NCI-H2029 treated with DMSO at 0.1 percent for 48 hours (cell line): ENCODE measurements around the gene MYO7A.

Experiments
- DNase-seq: peaks from one replicate; lab custom pipeline; 2025; lab: John Stamatoyannopoulos, UW

MYO7A gene

DNA sequence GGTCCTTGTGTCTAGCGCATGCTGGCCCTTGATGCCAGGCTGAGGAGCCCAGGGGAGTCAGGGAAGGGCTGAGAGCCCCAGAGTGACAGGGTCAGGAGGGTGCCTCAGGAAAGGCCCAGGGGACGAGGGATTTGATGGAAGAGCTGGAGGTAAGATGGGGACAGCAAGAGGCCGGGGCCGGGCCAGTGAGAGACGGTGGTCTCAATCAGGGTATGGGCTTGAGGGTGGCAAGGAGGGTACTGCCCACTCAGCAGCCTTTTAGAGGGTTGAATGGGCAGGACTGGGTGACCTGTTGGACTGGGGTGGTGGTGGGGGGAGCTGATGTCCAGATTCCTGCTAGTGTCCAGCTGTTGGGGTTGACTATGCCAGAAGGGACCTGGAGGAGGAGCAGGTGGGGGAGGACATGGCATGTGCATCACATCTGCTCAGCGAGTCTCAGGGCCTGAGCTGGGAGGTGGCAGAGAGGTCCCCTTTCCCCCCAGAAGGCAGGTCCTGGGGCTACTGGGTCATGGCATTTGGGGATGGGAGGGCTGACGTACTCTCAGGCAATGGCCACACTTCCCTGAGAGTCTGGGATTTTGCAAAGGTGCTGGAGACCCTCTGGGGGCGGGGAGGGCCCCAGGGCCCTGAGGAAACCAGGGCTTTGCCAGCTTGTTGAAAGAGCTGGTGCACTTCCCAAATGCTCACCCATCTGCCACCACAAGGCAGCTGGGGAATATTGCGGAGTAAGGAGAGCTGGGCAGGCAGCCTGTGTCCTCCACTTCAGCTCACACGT, 18.4 kb downstream of the MYO7A start:
- DNase-seq, result no peak

DNA sequence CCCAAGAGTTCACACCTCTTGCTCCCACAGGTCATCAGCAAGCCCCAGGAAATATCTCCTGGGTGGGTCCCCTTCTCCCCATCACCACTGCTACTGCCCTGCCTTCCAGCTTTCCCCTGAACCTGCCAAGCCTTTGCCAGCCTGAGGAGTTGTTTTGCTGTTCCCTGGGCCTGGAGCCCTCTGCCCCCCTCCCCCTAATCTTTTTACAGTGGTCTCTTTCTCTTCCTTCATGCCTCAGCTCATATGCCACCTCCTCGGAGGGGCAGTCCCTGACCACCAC, 18.9 kb downstream of the MYO7A start:
- no peak for DNase-seq

DNA sequence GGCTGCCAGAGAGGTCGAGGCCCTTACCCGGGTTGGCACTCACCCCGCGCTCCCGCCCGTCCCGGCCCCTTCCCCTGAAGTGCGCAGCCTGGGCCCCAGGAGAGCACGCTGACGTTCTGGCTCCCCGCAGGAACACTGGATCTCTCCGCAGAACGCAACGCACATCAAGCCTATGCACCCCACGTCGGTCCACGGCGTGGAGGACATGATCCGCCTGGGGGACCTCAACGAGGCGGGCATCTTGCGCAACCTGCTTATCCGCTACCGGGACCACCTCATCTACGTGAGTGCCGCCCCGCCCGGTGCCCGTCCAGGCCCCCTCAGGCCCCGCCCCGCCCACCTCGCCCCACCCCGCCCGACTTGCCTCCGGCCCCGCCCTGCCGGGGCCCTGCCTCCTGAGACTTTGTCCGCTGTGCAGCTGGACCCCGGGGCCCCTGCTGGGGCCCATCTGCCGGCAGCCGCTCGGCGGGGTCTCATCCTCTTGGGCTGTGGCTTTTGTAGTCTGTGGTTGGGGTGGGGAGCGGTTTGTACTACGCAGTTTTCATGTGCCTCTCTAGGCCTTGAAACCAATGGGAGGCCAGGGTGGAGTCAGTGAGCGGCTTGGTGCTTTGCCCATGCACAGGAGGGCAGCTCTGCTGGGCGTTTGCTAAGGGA, 19.7 kb downstream of the MYO7A start:
- no peak for DNase-seq

DNA sequence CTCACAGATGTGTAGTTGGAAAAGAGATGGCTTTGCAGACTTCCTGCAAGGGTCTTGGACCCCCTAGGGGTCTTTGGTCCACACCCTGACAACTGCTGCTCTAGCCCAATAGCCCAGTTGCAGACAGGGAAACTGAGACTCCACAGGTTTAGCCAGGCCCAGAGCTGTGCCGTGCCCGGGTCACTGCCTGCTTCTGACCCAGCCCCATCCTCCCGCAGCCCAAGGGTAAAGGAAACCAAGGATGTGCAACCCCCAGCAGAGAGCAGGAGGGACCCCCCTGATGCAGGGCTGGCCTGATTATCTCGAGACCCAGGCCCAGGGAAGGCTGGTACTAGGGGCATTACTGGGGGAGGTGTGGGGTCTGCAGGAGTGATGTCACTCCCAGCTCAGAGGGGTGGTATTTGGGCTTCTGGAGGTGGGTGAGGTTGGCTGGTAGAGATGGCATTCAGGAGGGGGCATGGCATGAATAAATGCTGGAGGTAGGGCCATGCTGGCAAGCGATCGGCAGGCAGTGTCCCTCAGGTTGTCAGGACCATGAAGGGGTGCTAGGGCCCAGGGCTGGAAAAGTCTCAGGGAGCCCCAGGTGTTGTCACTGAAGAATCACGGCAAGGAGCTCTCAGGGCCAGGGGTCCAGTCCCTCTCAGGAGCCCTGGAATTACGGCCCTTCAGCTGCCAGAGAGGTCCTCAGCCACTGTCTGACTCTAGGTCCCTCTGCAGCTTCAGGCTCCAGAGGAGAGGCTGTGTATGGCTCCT, 21.1 kb downstream of the MYO7A start:
- no peak for DNase-seq

DNA sequence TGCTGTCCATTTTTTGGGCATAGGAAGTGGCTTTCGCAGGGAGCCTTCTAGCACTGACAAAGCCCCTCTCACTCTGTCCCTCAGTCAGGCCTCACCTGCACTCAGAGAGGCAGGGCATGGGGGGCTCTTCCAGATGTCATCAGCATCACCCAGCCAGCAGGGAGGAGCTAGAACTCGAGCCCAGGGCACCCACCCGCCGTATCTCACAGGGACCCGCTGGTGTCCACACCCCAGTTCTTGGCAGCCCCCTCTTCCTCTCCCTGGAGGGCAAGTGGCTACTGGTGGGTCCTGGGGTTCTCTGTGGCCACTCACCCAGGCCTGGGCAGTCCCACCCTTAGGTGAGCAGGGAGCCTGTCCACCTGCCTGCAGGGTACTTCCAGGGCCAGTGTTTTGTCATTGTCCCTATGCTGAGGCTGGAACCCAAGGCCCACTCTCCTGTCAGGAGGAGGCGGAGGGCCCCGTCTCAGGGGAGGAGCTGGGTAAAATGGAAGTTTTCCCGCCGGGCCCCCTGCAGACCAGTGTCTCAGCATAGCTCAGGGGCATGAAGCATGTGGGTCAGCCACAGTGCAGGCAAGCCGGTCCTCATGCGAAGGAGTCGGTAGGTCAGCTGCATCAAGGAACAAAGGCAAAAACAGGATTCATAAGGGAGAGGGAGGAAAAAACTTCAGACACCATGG, 21.8 kb downstream of the MYO7A start:
- DNase-seq, result no peak

DNA sequence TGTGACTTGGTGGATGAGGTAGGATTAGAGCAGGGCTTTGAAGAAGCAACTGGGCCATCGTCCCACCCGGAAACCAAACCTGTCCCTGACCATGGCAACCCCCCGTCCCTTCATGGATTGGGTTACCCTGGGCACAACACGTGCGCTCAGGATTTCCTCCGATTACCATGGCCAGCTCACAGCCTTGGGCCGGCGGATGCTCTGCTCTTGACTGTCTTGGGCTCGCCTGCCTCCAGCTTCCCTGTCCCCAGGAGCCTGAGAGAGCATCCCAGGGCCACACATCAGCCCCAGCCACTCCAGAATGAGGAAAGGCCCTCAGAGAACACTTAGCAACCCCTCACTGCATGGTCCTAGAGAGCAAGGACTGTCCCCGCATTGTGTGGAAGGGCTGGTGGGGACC, 22.8 kb downstream of the MYO7A start:
- no peak for DNase-seq

DNA sequence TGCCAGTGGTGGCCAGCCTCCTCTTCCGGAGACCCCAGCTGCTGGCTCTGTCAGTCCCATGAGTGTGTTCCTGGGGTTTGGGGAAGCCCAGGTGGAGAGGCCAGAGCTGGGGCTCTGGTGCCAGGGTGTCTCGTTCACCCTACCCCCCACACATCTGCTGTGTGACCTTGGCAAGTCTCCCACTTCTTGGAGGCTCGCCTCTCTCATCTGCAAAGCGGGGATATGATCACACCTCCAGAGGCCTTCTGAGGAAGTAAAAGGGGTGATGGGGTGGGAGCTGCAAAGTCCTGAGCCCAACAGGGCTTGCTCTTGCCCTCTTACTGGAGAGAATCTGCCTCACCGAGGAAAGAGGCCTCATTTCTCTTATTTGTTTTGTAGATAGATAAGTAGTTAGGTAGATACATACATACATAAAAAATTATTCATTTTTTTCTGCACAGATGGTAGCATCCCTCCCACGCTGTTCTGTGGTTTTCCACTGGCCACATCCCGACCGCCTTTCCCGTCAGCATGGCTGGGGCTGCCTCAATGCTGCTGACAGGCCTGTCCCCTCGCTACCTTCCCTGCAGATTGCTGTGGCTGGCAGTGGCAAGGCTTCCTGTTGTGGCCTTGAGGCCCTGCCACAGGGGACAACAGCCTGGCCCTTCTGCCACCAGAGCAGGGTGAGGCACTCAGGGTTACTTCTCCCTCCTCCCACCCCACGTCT, 23.9 kb downstream of the MYO7A start:
- no peak for DNase-seq

DNA sequence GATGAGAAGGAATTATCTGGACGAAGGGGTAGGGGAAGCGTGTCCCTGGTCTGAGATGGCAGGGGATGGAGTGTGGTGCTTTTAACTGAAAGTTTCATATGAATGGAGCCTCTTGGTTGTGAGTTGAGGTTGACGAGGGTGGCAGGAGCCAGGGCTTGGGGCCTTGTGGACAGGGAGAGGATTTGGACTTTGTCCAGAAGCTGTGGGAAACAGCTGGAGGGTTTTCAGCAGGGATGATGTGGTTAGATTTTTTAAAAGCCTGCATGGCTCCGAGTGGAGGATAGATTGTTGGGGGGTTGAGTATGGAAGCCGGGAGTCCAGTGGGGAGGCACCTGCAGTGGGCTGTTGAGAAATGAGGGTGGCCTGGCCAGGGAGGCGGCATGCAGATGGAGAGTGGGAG, 24.8 kb downstream of the MYO7A start:
- DNase-seq, result no peak

DNA sequence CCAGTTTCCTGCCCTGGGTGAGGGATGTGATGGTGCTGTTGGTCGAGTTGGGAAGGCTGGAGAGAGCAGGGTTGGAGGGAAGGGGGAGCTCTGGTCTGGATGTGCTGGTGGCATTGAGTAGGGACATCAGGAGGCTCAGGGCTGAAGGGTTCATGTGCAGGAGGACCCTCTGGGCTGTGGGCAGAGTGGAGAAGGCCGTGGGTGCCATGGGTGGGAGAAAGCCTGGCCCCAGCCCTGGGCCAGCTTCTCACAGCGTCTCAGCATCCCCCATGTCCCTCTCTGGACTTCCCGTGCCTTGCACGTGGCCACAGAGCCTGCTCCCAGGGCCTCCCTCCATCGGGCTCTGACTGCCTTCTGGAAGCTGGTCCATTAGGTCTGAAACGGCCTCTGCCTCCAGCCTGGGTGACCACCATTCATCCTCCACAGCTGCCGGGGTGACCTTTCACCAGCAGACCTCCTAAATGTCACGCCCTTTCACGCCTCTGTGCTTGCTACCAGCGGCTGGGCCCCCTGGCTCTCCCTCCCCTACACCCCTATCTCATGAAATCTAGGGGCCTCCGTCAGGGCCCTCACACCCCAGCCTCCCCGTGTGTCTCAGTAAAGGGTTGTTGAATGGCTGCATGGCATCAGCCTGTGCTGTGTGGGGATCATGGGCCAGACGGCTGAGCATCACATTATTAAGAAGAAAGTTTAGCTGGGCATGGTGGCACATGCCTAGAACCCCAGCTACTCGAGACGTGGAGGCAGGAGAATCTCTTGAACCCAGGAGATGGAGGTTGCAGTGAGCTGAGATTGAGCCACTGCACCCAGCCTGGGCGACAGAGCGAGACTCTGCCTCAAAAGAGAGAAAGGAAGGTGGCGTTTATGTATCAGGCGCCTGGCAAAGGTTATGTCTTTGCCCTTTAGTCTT, 25.5 kb downstream of the MYO7A start:
- DNase-seq, result no peak

DNA sequence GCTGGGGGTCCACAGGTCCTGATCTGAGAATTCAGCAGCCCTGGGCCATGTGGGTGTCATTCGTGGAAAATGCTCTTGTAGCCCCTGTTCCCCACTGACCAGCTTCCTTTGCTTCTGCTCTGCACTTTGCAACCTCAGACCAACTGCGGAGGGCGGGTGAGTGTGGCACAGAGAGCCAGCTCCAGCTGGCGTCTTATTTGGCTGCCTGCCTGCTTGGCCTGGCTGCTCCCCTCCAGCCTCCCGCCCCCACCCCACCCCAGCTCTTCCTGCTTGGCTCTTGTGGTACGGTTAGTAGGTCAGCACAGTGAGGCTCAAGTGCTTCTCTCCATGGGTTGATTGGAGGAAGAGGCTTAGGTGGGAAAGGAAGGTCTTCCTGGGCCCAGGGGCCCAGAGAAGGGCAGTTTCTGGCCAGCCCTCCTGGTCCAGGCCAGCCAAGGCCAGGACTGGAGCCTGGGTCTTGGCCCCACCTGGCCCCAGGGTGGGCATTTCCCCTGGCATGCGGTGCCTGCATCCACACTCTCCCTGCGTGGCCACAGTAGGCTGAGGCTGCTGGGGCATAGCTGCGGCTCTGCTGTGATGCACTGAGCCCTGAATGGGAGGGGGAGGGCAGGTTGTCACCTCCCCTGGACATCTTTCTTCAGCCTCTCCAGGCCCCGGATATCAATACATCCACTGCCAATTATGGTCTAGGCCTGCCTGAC, 26.5 kb downstream of the MYO7A start:
- peak; percentile 54 for DNase-seq

DNA sequence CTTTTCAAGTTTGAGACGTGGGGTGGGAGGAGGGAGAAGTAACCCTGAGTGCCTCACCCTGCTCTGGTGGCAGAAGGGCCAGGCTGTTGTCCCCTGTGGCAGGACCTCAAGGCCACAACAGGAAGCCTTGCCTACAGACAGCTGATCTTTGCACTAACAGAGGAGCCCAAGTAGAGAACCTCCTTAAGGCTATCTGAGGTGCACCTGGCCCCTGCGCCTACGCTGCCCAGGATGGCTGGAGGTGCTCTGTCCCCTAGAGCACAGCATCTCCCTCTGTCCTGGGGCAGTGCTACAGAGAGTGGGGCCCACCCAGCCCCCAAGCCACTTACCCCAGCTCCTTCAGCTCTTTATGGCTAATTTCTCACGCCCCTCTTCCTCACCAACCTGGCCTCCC, 27.0 kb downstream of the MYO7A start:
- DNase-seq, result no peak

DNA sequence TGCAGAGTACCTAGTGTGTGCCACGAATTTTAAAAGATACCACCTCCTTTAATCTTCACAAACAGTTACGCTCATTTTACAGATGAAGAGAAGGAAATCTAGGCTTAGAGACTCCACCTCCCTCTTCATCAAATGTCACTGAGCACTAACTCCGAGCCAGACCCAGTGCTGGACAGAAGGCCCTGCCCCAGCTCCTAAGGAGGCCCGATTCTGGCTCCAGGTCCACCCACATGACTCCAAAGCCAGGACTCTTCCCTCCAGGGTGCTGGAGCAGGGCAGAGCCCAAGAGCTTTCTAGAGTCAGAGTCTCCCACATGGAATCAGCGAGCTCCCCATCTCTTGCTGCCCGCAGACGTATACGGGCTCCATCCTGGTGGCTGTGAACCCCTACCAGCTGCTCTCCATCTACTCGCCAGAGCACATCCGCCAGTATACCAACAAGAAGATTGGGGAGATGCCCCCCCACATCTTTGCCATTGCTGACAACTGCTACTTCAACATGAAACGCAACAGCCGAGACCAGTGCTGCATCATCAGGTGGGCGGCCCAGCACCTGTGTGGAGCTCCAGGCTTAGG, 27.6 kb downstream of the MYO7A start:
- DNase-seq, result no peak

DNA sequence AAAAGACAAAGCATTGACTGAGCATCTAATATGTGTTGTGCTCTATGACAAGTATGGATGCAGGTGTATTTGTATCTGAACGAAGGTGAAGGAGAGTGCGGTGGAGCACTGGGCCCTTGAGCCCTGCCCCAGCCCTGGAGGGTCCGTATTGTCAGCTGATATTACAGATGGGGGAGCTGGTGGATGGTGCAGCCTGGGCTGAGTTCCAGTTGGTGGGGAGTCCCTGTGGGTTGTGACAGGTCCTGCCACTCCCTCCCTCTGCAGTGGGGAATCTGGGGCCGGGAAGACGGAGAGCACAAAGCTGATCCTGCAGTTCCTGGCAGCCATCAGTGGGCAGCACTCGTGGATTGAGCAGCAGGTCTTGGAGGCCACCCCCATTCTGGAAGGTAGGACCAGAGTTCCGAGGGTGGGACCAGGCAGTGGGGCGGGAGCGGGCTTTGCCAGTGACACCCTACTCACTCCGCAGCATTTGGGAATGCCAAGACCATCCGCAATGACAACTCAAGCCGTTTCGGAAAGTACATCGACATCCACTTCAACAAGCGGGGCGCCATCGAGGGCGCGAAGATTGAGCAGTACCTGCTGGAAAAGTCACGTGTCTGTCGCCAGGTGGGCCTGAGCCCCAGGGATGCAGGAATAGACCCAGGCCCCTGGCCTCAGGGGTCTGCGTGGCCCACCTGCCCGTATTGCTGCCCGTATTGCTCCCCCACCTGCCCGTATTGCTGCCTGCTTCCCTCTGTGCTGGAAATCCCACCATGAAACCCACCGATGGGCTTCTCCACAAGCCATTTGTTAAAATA, 28.6 kb downstream of the MYO7A start:
- DNase-seq, result no peak

DNA sequence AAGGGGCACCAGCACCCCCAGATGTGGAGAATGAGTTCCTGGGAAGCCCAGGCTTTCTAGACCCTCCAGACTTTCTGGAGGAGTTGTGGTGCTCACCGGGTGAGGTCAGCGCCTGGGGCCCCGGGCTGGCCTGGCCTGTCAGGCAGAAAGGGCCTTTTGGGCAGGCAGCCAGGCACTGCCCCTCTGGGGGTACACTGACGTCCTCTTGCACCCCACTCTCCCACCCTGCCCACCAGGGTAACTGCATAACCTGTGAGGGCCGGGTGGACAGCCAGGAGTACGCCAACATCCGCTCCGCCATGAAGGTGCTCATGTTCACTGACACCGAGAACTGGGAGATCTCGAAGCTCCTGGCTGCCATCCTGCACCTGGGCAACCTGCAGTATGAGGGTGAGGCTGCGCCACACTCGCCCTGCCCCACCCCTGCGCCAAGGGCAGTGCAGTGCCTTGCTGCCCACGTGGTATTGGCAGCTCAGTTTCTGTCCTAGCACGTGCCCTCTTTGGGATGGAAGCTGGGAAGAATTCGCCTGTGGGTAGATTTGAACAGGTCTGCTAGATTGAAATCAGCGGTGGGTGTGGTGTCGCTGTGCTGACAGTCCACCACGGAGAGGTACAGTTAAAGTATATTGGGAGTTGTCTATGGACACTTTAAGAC, 30.1 kb downstream of the MYO7A start:
- no peak for DNase-seq

DNA sequence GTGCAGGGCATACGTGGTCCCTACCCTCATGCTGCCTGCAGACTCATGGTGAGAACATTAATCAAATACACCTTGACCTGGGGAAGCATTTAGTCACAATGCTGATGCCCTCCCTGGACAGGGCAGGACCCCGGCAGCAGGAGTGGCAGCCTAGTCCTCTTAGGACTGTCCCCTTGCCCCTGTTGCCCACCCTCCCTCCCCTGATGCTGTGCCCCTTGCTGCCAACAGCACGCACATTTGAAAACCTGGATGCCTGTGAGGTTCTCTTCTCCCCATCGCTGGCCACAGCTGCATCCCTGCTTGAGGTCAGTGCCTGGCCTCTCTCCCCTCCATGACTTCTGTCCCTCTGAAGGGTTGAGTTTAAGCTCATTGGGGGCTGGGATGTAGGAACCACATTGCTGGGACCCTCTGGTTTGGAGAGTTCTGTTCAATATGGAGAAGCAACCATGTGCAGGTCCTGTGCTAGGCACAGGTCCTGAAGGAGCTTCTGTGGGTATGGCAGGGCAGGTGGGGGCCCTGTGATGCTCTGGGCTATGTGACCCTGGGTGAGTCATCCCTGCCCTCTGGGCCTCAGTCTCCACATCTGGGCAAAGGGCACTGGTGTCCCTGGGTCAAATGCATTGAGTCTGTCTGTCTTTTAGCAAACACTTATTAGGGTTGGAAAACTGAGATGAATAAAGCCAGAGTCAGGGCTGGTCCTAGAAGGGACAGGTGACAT, 31.3 kb downstream of the MYO7A start:
- DNase-seq, result no peak

DNA sequence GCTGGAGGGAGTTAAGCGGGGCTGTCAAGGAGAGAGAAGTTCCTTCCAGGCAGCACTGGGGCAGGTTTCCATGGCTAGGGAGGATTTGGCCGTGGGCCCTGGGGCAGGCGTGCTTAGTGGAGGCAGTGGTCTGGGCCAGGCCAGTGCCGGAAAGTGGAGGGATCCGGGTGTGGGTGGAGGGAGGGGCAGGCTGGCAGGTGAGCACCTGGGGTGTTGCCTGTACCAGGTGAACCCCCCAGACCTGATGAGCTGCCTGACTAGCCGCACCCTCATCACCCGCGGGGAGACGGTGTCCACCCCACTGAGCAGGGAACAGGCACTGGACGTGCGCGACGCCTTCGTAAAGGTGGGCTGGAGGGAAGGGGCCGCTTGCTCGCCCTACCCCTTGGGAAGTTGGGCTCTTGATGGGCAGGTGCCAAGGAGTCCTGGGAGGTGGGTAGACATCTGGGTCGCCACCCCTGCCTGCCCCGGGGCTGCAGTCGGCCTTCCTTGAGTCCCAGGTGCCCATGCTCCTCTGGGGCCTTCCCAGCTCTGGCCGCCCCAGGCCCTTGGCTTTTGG, 32.0 kb downstream of the MYO7A start:
- no peak for DNase-seq

DNA sequence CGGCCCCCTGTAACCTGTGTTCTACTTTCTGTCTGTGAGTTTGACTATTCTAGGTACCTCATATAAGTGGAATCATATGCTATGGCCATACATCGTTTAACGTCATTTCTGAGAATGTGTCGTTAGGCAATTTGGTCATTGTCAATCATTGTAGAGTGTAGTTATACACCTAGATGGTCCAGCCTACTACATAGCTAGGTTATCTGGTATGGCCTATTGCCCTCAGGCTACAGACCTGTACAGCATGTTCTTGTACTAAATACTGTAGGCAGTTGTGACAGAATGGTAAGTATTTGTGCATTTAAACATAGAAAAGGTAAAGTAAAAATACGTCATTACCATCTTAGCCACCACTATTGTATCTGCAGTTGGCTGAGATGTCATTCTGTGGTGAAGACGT, 35.2 kb downstream of the MYO7A start:
- DNase-seq, result no peak

DNA sequence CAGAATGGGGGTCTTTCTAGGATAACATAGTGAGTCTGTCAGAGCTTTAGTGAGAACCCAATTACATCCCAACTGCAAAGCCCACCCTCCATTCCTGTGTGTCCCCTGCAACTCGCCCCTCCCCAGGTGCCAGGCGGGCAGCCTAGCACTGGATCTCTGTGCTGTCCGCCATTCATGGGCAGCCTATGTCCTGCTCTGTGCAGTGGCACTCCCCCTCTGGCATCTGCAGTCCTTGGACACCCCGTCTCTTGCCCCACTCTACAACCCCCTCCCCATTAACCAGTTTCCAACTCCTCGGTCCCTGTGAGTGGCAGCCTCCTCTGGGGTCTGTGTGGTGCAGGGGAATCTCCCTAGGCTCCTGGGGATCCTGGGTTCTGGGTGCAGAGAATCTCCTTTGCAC, 37.0 kb downstream of the MYO7A start:
- DNase-seq, result no peak
